Loucy (cell line): ENCODE measurements around the gene AGAP1.

Experiments used
- H2AFZ ChIP-seq: fragments of 200-600 bp; sonication (generic); 2 replicates; pipeline ENCODE4 v1.6.0; 2016; ENCODE audit warnings: antibody characterized with exemption, mild to moderate bottlenecking, low read length, moderate library complexity
- H3F3A ChIP-seq: fragments of 200-600 bp; 2 replicates; pipeline ENCODE4 v1.6.0; 2016; ENCODE audit warnings: antibody characterized with exemption, low read depth, mild to moderate bottlenecking
- H3K27me3 ChIP-seq: fragments of 200-600 bp; sonication (generic); 2 replicates; pipeline ENCODE4 v1.6.1; 2014; ENCODE audit warnings: low read length, mild to moderate bottlenecking; ENCODE audit not compliant: insufficient read depth, poor library complexity, severe bottlenecking
- H3K36me3 ChIP-seq: fragments of 200-600 bp; sonication (generic); 2 replicates; pipeline ENCODE4 v1.6.1; 2016; ENCODE audit warnings: low read length; ENCODE audit not compliant: insufficient read depth
- H3K4me1 ChIP-seq: fragments of 200-600 bp; sonication (generic); 2 replicates; pipeline ENCODE4 v1.5.1; 2014; ENCODE audit warnings: low read length, mild to moderate bottlenecking; ENCODE audit not compliant: insufficient read depth, poor library complexity, severe bottlenecking
- H3K4me2 ChIP-seq: fragments of 200-600 bp; sonication (generic); 2 replicates; pipeline ENCODE4 v1.6.0; 2014; ENCODE audit warnings: antibody characterized with exemption, low read length, low read depth, mild to moderate bottlenecking; ENCODE audit not compliant: poor library complexity, severe bottlenecking
- H3K4me3 ChIP-seq: fragments of 200-600 bp; sonication (generic); 2 replicates; pipeline ENCODE4 v1.5.1; 2014; ENCODE audit warnings: low read length, mild to moderate bottlenecking, mixed read lengths; ENCODE audit not compliant: poor library complexity, severe bottlenecking
- H3K79me2 ChIP-seq: fragments of 200-600 bp; sonication (generic); 2 replicates; pipeline ENCODE4 v1.6.1; 2014; ENCODE audit warnings: low read length; ENCODE audit not compliant: insufficient read depth
- H3K9ac ChIP-seq: fragments of 200-600 bp; sonication (generic); 2 replicates; pipeline ENCODE4 v1.6.0; 2014; ENCODE audit warnings: mild to moderate bottlenecking, low read depth, low read length, moderate library complexity; ENCODE audit not compliant: poor library complexity, severe bottlenecking
- H3K9me2 ChIP-seq: fragments of 200-600 bp; sonication (generic); replicated peaks from 2 replicates; pipeline ENCODE4 v1.6.1; 2016; ENCODE audit warnings: low read depth, low read length, mixed read lengths
- H3K9me3 ChIP-seq: fragments of 200-600 bp; sonication (generic); 2 replicates; pipeline ENCODE4 v1.6.1; 2014; ENCODE audit warnings: mild to moderate bottlenecking, antibody characterized with exemption, low read length, low read depth; ENCODE audit not compliant: insufficient read depth
- H4K20me1 ChIP-seq: fragments of 200-600 bp; sonication (generic); 2 replicates; pipeline ENCODE4 v1.6.0; 2014; ENCODE audit warnings: antibody characterized with exemption, low read length, mild to moderate bottlenecking; ENCODE audit not compliant: insufficient read depth, poor library complexity, severe bottlenecking
- EZH2phosphoT487 ChIP-seq: fragments of 200-600 bp; IDR thresholded peaks from 2 replicates; pipeline ENCODE4 v1.6.1; 2018; ENCODE audit warnings: antibody characterized with exemption, mild to moderate bottlenecking, moderate library complexity, borderline replicate concordance
- TF ChIP-seq, protein P1 (sequence below): fragments of 200-600 bp; sonication (generic); conservative IDR thresholded peaks from 2 replicates; pipeline ENCODE4 v1.5.1; 2014; ENCODE audit warnings: mild to moderate bottlenecking, antibody characterized with exemption, low read length

AGAP1 gene

DNA sequence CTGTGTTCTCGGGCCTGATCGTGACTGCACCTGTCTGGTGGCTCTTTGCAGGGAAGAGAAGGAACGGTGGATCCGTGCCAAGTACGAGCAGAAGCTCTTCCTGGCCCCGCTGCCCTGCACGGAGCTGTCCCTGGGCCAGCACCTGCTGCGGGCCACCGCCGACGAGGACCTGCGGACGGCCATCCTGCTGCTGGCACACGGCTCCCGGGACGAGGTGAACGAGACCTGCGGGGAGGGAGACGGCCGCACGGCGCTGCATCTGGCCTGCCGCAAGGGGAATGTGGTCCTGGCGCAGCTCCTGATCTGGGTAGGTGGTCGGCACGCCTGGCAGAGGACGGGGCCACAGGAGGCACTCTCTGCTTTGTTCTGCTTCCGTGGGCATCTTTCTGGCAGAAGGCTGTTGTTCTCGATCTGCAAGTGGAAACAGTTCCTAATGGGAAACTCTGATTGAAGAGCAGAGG lies 626.3 kb downstream of the AGAP1 start:
- Histone ChIP-seq H2AFZ (no peak overlapping the region), H3F3A (no peaks in the 10 kb centered on the region), H3K4me1 (no peaks in the 10 kb centered on the region), H3K9me3 (no peaks in the 10 kb centered on the region), H3K9me2 (no peaks in the 10 kb centered on the region), H3K36me3 (no peaks in the 10 kb centered on the region; the same call in 1 of the 2 replicates), H3K79me2 (no peaks in the 10 kb centered on the region), H3K4me3 (no peak overlapping the region), H3K9ac (no peak overlapping the region), H3K27me3 (no peaks in the 10 kb centered on the region), H3K4me2 (no peak overlapping the region), H4K20me1 (no peaks in the 10 kb centered on the region)
- TF ChIP-seq, protein P1, sequence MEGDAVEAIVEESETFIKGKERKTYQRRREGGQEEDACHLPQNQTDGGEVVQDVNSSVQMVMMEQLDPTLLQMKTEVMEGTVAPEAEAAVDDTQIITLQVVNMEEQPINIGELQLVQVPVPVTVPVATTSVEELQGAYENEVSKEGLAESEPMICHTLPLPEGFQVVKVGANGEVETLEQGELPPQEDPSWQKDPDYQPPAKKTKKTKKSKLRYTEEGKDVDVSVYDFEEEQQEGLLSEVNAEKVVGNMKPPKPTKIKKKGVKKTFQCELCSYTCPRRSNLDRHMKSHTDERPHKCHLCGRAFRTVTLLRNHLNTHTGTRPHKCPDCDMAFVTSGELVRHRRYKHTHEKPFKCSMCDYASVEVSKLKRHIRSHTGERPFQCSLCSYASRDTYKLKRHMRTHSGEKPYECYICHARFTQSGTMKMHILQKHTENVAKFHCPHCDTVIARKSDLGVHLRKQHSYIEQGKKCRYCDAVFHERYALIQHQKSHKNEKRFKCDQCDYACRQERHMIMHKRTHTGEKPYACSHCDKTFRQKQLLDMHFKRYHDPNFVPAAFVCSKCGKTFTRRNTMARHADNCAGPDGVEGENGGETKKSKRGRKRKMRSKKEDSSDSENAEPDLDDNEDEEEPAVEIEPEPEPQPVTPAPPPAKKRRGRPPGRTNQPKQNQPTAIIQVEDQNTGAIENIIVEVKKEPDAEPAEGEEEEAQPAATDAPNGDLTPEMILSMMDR, result no peak
- TF ChIP-seq EZH2phosphoT487, result no peak

DNA sequence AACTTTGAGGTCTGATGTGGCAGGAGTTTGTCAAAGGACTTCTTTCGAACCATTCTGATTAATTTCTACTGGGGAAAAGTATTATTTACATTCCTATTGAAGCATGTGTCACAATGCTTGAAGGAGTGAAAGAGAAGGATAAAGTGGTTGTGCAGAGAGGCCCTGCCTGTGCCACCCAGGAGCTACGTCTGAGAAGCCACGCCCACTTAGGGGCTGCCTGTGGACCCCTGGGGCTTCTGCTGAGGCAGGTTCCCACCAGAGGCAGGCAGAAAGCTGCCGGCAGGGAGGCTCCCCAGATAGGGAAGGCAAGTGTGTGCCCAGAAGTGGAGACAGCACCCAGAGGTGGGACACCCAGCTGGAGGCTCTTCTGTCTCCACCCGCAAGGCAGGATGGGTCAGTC lies 627.0 kb downstream of the AGAP1 start:
- Histone ChIP-seq H3K4me2 (no peak overlapping the region), H3K4me3 (no peak overlapping the region), H3K79me2 (no peaks in the 10 kb centered on the region), H3K9ac (no peak overlapping the region), H3K4me1 (no peaks in the 10 kb centered on the region), H3K9me3 (no peaks in the 10 kb centered on the region), H3K9me2 (no peaks in the 10 kb centered on the region), H4K20me1 (no peaks in the 10 kb centered on the region), H3F3A (no peaks in the 10 kb centered on the region), H3K36me3 (no peaks in the 10 kb centered on the region; the same call in 1 of the 2 replicates), H3K27me3 (no peaks in the 10 kb centered on the region), H2AFZ (no peak overlapping the region)
- TF ChIP-seq, protein P1, result no peak
- no peak for TF ChIP-seq EZH2phosphoT487

DNA sequence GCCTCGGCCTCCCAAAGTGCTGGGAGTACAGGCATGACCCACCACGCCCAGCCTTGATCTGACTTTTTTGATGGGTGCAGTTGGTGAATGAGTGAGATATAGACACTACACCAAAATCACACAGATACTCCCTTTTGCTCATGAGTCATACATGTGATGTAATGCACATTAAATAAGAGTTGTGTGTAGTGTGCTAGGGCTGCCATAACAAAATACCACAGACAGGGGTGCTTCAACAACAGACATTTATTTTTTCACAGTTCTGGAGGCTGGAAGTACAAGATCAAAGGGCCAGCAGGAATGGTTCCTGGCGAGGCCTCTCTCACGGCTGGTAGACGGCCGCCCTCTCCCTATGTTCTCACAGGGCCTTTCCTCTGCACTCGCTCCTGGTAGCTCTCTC lies 627.7 kb downstream of the AGAP1 start:
- Histone ChIP-seq H3K9me2 (no peaks in the 10 kb centered on the region), H3K36me3 (no peaks in the 10 kb centered on the region; the same call in 1 of the 2 replicates), H3F3A (no peaks in the 10 kb centered on the region), H3K4me2 (no peak overlapping the region), H4K20me1 (no peaks in the 10 kb centered on the region), H3K4me3 (no peak overlapping the region), H2AFZ (no peak overlapping the region), H3K9ac (no peak overlapping the region), H3K9me3 (no peaks in the 10 kb centered on the region), H3K27me3 (no peaks in the 10 kb centered on the region), H3K4me1 (no peaks in the 10 kb centered on the region), H3K79me2 (no peaks in the 10 kb centered on the region)
- TF ChIP-seq EZH2phosphoT487, result no peak
- TF ChIP-seq, protein P1, result no peak
